GM13976 (cell line): Measurements from ENCODE around the gene GNPTAB.

Source experiments
- DNase-seq: peaks from one replicate; pipeline ENCODE4 v3.0.0; 2012; ENCODE audit warnings: low spot score
- CTCF ChIP-seq: IDR thresholded peaks from 2 replicates; pipeline ENCODE4 v1.5.1; 2012; ENCODE audit warnings: borderline replicate concordance, mild to moderate bottlenecking; ENCODE audit not compliant: insufficient read depth; ENCODE audit errors: extremely low read depth, missing control alignments, control extremely low read depth
- in situ Hi-C: fragments of 300-500 bp; cut with MboI; formaldehyde crosslinking; loops from one replicate; pipeline ENCODE4 v1.12.0; 2022; ENCODE audit warnings: low sequenced_read_pairs, mixed read lengths, inconsistent platforms; ENCODE audit not compliant: unreplicated experiment

Gene GNPTAB

GRCh38 chr12:101782273-101782731, 48.5 kb downstream of the GNPTAB start:
- DNase-seq: no peak
- in situ Hi-C loops: loop anchor here (5.0 kb wide), 1 partner anchor 45 kb away; no protein-coding TSS in a partner anchor
- TF ChIP-seq CTCF: no peak

GRCh38 chr12:101781834-101782233, 48.9 kb downstream of the GNPTAB start:
- in situ Hi-C loops: loop anchor here (5.0 kb wide), 1 partner anchor 45 kb away; no protein-coding TSS in a partner anchor
- no peak for DNase-seq
- TF ChIP-seq CTCF: no peak

- in situ Hi-C loops: loop anchor here (5.0 kb wide), 1 partner anchor 47 kb away; no protein-coding TSS in a partner anchor
- DNase-seq: no peak
- no peak for TF ChIP-seq CTCF
Observed at GRCh38 chr12:101780599-101780998, 50.2 kb downstream of the GNPTAB start.

- in situ Hi-C loops: loop anchor here (5.0 to 10.0 kb wide), 2 partner anchors 48 to 135 kb away; no protein-coding TSS in a partner anchor
- TF ChIP-seq CTCF: no peak
- DNase-seq: no peak
Observed at GRCh38 chr12:101779626-101780025, 51.1 kb downstream of the GNPTAB start.

- in situ Hi-C loops: loop anchor here (10.0 kb wide), 1 partner anchor 136 kb away; no protein-coding TSS in a partner anchor
- DNase-seq: no peak
- no peak for TF ChIP-seq CTCF
Observed at GRCh38 chr12:101779200-101779599, 51.6 kb downstream of the GNPTAB start.

GRCh38 chr12:101777978-101778377, 52.8 kb downstream of the GNPTAB start:
- in situ Hi-C loops: loop anchor here (10.0 kb wide), 1 partner anchor 137 kb away; no protein-coding TSS in a partner anchor

More at GRCh38 chr12:101777978-101778377, 52.8 kb downstream of the GNPTAB start:
- no peak for TF ChIP-seq CTCF
- no peak for DNase-seq
